ENCODE measurements around the gene IL21R.
"Not testable (repeated sequence)": the region's sequence is repeated elsewhere in the genome, so short reads cannot be mapped to it uniquely, and the experiment has no call there.

IL21R gene

DNA sequence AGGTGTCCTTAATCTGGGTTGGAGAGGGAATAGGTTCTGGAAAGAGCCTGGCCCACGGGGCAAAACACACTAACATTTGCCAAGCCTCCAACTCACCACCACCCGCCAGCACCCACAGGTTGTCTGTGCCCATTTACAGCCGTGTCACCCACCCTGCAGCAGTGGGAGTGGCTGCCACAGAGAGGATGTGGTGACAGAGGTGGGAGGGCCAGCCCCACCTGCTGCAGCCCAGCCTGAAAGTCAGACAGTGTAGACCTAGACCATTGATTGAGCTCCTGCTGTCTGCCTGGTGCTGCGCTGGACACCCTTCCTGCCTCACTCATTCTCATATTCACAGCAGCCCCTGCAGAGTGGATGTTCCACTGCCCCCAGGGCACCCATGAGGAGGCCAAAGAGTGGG is 44.7 kb downstream of the IL21R start:
- DNase-seq: no peak

DNA sequence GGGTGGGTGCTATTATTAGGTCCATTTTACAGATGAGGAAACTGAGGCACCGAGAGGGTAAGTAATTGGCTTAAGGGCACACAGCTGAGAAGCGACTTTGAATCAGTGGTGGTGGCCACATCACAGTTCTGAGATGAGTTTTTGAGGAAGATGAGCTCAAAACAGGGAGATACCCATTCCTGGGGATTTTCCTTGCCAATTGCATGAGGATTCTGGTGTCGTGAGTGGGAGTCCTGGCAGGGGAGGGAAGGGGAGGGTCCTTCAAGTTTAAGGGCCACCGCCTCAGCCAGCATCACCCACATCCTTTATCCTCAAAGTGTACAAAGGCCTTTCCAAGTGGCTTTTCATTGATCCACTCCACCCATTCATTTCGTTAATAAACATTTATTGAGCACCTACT is 45.3 kb downstream of the IL21R start:
- no peak for DNase-seq

DNA sequence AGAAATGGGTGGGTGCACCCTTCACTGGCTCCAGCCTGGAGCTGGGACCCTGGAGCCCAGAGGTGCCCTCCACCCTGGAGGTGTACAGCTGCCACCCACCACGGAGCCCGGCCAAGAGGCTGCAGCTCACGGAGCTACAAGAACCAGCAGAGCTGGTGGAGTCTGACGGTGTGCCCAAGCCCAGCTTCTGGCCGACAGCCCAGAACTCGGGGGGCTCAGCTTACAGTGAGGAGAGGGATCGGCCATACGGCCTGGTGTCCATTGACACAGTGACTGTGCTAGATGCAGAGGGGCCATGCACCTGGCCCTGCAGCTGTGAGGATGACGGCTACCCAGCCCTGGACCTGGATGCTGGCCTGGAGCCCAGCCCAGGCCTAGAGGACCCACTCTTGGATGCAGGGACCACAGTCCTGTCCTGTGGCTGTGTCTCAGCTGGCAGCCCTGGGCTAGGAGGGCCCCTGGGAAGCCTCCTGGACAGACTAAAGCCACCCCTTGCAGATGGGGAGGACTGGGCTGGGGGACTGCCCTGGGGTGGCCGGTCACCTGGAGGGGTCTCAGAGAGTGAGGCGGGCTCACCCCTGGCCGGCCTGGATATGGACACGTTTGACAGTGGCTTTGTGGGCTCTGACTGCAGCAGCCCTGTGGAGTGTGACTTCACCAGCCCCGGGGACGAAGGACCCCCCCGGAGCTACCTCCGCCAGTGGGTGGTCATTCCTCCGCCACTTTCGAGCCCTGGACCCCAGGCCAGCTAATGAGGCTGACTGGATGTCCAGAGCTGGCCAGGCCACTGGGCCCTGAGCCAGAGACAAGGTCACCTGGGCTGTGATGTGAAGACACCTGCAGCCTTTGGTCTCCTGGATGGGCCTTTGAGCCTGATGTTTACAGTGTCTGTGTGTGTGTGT is 46.8 kb downstream of the IL21R start:
- DNase-seq: no peak

DNA sequence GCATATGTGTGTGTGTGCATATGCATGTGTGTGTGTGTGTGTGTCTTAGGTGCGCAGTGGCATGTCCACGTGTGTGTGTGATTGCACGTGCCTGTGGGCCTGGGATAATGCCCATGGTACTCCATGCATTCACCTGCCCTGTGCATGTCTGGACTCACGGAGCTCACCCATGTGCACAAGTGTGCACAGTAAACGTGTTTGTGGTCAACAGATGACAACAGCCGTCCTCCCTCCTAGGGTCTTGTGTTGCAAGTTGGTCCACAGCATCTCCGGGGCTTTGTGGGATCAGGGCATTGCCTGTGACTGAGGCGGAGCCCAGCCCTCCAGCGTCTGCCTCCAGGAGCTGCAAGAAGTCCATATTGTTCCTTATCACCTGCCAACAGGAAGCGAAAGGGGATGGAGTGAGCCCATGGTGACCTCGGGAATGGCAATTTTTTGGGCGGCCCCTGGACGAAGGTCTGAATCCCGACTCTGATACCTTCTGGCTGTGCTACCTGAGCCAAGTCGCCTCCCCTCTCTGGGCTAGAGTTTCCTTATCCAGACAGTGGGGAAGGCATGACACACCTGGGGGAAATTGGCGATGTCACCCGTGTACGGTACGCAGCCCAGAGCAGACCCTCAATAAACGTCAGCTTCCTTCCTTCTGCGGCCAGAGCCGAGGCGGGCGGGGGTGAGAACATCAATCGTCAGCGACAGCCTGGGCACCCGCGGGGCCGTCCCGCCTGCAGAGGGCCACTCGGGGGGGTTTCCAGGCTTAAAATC is 47.6 kb downstream of the IL21R start:
- DNase-seq: no peak

DNA sequence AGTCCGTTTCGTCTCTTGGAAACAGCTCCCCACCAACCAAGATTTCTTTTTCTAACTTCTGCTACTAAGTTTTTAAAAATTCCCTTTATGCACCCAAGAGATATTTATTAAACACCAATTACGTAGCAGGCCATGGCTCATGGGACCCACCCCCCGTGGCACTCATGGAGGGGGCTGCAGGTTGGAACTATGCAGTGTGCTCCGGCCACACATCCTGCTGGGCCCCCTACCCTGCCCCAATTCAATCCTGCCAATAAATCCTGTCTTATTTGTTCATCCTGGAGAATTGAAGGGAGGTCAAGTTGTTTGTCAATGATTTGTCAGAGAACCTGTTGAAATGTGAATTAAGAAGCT is 48.2 kb downstream of the IL21R start:
- DNase-seq: no peak

DNA sequence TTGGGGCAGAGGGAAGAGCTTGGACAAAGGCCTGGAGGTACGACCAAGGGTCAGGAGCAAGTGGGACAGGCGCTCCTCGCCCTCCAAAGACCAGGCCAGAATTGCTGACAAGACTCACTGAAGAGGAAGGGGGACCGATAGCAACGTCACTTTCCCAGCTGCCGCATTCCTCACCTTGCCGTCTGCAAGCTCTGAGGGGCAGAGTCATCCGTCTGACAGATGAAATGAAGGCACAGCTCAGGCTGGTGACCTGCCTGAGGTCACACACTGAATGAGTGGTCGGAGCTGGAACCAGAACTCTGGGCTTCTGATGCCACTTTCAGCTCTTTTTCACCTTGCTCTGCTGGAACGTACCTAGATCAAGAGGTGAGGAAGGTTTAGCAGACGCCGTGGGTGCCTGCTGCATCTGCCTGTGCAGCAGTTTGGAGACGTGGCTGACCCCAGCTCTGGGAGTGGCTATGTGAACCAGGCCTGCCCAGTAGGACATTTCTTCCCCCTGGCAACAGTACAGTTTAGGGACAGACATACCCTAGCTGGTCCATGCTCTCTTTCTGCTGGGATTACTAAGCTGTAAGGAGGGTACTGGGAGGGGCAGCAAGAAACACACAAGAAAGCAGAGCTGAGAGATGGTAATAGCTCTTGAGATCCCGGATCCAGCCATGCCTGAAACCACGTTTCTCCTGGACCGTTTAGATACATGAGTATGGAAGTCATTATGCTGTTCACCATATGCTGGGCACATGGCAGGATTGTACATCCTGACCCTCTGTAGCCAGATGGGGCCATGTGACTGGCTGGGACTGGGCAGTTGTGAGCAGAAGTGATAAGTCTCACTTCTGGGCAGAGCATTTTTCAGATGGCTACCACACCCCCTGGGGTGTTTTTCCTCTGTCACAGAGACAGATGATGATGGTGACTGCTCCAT is 50.9 kb downstream of the IL21R start:
- no peak for DNase-seq

DNA sequence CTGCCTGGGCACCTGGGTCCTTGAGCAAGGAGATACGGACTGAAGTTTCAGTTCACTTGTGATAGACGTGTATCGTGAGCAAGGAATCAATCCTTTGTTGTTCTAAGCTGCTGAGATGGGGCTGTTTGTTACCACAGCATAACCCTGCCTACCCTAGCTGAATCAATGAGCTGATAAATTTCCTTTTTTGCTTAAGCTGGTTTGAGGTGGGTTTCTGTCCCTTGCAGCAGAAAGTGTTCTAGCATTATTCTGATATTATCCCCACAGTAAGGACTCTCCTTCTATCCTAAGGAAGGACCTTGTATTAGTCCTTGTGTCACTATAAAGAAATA is 51.5 kb downstream of the IL21R start:
- DNase-seq: no peak

DNA sequence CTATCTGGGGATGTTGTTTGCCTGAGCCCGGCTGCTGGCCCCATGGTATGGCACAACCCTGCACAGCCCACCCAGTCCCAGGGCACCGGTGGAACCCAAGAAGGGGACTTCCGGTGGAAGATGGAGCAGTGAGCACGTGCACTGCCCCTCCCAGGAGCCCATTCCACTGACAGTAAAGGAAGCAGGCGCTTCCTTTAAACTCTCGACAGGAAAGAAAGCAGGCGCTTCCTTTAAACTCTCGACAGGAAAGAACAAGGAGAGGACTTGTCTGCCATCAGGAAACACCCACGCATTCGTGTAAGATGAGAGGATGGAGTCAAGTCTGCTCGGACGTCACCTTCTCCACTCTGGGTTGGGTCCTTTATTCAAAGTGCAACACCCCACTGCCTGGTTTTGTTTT is 53.7 kb downstream of the IL21R start:
- DNase-seq: no peak

DNA sequence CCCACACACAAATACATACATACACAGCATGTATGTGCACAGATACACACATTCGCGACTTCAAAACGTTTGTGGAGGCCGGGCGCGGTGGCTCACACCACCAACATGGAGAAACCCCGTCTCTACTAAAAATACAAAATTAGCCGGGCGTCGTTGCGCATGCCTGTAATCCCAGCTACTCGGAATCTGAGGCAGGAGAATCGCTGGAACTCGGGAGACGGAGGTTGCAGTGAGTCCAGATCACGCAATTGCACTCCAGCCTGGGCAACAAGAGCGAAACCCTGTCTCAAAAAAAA is 55.6 kb downstream of the IL21R start:
- DNase-seq: not testable (repeated sequence)

DNA sequence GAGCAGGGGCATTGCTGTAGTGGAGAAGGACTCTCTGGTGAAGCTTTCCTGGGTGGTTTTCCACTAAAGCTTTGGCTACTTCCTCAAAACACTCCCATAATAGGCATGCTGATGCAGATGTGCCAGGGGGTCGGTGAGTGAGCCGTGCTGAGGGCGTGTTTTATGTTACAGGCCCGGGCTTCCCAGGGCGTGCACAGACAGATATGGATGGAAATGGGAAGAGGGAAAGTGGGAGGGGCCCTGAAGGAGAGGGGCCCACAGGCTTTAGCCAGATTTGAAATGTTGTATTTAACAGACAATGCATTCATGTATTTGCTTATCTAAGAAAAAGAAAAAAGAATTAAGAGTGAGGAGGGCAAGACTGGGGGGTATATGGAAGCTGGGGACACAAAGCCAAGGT is 56.3 kb downstream of the IL21R start:
- no peak for DNase-seq

DNA sequence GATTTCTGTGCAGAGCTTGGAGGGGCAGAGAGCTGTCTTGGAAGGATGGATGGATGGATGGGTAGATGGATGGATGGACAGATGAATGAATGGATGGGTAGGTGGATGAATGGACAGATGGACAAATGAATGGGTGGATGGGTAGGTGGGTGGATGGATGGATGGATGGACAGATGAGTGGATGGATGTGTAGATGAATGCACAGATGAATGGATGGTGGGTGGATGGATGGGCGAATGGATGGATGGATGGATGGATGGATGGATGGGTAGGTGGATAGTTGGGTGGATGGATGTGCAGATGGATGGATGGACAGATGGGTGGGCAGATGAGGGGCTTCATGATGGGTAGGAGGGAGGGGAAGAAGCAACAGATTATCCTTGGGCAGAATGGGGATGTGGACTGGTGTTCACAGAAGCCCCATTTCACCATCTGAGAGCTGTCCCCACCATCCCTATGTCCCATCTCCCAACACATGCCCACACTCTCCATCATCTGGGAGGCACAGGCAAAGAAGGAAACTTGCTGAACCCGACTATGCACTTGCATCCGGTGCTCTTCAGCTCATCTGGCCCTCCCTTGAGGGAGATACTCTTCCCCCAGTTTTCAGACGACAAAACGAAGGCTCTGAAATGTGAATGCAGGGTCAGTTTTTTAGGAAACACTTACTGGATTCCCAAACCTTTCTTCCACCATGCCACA is 57.2 kb downstream of the IL21R start:
- DNase-seq: no peak

DNA sequence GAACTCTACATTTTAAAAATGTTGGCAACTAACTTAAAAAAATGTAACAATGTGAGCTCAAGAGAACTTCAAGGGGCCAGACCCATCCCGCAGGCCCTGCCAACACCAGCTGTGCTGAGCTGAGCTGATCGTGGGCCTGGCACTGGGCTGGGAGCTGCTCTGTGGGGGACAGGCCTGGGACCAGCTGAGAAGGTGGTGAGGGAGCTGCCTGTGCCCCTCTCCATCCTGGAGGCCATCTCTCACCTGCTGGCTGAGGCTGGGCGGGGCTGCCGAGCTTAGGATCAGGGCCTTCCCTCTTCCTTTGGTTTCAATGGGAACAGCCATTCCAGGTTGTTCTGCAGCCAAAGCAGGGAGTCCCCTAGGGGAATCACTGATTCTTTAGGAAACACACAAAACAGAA is 58.2 kb downstream of the IL21R start:
- DNase-seq: no peak

DNA sequence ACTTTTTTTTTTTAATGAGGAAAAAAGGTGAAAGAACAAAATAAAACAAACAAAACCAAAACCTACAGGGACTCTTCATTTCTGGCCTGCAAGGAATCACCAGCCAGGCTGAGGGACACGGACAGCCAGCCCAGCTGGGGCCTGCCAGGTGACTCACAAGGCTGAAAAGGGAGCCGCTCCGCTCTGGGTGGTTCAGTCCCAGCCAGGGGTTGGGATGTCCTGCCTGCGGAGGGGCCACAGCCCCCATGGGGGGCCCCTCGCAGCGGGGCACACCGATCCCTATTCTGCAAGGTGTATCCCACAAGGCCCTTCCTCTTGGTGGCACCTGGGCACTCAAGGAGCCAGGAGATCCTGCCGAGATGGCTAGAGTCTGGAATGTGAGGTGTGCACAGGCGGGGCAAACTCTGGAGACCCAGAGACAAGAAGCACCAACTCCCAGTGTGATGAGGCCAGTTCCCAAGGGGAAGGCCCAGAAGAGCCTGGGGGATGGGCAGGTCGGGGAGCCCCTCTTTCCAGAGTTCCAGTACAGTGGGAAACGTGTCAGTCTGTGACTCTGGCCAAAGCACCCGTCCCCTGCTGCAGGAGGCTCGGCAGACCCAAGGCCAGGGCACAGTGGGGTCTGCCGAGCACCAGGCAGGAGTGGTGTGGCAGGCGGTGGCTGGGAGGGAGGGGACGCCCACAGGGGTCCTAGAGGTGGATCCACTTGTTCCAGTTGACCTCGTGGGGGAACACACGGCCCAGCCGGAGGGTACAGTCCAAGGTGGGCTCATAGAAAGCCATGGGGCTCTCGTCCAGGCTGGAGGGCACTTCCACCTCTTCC is 58.9 kb downstream of the IL21R start:
- no peak for DNase-seq

DNA sequence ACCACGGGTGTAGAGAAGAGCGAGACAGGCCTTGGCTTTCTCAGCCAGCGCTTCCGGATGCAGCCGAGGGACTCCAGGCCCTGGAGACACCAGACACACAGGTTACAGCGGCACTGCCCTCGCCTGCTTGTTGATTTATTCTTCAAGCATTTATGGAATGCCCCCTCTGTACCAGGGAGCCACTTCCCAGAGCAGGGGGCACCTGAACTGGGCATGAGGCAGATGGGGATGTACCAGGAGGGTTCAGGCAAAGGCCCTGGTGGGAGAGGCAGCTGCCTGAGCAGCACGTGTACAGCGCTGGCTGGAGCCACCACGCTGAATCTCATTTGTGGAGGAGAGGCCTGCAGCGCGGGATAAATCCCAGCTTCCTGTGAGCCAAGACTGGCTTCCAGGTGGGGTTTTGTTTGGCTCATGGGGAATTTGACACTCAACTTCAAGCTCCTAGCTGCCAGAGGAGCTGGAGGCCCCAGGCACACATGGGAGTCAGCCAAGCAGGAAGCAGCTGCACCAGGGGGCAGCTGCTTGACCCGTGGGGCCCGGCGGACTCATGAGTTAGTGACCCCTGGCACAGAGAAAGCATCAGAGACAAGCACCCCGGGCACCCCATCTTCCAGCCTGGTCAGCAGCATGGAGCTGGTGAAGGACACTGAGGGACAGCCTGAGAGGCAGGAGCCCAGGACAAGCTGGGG is 59.7 kb downstream of the IL21R start:
- DNase-seq: no peak

DNA sequence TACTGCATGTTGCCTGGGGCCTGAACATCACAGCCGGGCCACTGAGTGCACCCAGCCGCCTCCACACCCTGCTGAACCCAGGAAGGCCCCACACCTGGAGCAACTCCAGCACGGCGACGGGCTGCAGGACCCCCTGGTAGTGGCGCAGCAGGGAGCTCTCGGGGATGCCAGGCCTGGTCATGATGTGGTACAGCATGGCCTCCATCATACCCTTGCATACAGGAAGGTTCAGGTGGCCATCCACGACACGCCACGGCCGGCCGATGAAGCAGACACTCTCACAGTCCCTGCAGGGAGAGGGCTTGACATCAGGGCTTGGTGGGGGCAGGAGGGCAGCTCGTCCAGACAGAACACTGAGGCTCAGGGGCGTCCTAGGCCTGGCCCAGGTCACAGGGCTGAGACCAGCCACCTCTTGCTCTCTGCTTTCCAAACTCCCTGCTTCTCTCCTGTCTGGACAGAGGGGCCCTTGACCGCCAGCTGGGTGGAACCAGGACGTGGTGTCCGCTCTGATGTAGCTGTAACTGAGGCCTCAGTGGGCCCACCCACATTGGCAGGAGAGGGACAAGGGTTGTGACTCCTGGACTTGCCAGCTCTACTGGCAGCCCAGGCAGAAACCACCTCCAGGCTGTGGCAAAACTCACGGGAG is 60.3 kb downstream of the IL21R start:
- DNase-seq: no peak

DNA sequence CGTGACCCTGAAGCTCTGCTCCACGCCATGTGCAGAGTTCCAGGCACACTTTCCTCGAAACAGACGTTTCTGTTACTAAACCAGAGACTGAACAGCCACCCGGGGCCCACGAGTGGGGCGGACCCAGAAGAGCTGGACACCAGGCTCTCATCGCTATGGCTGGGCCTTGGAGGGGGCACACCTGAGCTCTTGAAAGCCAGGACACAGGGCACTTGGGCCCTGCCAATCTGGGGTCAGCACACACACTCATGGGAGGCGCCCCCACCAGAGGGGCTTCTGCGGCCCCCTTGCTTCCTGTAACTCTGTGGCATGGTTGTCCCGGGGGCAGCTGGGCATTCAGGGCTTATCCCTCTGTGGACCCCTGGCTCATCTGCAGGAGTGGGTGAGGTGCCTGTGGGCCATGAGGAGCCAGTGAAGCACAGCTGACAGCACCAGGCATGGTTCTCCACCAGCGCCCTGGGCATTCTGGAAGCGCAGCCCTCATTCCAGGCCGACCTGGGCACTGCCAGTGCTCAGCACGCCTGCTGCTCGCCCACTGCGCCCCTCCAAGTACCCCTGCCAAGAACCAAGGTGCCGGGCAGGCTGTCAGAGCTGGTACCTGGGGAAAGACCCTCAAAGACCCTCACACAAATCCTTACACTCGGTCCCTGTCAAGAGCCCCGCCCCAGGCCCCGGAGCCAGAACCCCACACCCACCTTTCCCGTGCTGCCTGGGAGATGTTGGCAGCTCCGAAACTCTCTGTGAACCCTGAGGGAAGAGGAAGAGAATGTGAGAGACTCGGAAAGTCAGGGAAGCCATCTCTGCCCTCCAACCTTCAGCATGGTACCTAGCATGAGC is 61.1 kb downstream of the IL21R start:
- DNase-seq: no peak

DNA sequence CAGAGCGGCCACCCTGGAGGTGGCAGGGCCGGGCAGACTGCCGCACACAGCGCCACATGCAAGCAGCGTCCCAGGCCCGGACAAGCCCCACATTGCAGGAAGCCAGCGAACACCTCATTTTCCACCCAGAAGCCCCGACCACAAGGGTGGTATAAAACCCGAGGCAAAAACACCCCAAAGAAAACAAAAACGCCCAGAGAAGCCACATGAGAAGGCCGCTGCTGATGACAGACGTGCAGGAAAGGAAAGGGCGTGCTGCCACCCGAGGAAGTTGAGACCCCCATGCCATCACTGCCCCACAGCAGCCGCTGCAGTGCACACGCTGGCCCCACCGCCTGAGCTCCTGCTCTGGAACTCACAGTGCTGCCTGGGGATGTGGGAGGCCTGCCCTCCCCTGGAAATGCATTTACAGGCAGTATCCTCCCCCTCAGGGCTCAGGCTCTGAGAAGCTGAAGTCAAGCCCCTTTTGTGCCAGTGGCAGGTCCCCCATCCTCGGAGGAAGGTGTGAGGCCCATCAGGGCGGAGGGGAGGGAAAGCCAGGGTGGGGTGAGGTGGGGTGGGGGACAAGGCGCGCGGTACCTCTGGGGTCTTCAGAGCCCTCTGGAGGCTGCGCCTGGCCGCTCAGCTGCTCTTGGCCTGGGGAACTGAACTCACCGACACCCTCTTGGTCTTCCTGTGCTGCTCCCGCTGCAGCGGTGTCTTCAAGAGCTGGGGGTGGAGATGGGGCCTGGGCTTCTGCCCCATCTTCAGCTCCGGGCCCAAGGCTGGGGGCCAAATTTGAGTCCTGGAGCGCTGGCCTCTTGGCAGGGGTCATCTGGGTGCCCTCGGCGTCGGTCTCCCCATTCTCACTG is 62.0 kb downstream of the IL21R start:
- DNase-seq: no peak

DNA sequence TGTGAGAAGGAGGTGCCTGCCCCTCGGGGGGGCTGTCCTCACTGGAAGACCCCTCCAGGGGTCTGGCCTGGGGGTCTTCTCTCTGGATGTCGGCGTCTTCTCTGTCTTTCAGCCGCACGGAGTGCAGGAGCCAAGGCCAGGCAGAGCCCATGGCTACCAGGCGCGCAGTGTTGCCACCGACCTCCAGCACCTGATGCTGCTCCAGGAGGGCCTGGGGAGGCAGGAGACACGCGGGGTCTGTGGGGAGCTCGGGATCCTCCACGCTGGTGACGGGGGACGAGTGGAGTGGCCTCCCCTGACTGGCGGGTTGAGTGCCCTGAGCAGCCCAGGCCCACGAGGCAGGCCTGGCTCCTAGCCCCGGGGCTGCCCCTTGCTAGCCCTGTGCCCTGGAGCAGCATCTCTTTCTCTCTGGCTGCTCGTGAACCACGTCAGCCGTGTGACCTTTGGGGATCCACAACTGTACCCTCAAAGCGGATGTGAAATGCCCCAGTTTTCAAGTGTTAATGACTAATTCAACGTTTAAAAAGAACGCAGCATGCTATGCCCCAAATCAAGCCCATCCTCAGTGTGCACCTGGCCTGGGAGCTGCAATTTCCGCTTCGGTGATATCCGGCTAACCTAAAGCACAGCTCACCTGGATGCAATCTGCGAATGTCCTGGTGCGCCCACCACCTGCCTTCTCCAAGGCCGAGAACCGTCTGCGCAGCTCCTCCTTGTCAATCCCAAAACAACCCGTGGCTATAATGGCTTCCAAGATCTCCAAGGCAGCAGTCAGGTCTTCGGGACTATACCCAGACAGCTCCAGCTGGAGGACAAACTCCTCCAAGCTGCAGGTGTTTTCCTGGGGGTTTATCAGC is 62.9 kb downstream of the IL21R start:
- DNase-seq: no peak
